ENCODE measurements around the gene USP6NL.

The USP6NL gene

DNA sequence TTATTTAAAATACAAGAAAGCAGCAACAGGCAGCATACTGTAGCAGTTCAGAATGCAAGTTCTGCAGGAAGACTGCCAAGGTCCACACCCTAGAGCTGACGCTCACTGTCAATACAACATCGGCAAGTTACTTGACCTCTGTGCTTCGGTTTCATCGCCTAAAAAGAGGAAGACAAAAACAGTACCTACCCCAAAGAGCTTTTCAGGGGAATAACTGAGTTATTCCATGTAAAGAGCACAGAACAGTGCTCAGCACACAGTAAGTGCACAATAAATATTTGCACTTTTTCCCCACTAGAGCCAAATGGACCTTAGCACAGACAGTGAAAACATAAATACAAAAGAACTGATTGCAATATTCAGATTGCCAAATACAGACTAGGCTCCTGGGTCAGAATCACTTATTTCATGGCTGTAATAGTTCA lies 88.6 kb downstream of the USP6NL start:
- H3K79me2 ChIP-seq (ENCODE audit: low read length), result no peaks in the 10 kb centered on the region
- no peaks in the 10 kb centered on the region for H3K9me3 ChIP-seq (ENCODE audit: insufficient read depth, low read length)
- peaks cover 4% of the 10 kb centered on the region for H3K36me3 ChIP-seq (replicated peaks; ENCODE audit: low read depth, low read length)
- no peak overlapping the region for H2AFZ ChIP-seq (ENCODE audit: low read depth, low read length)
- H3K4me1 ChIP-seq (ENCODE audit: low read length), result peaks cover 18% of the 10 kb centered on the region
- no peaks in the 10 kb centered on the region for H3K27me3 ChIP-seq (ENCODE audit: low read depth, low read length)
- no peak overlapping the region for H3K9ac ChIP-seq (ENCODE audit: low read length)
- H3K4me2 ChIP-seq (ENCODE audit: low read length), result no peak overlapping the region
- H4K20me1 ChIP-seq (ENCODE audit: insufficient read depth, low read length), result no peaks in the 10 kb centered on the region
- no peak for TF ChIP-seq EZH2phosphoT487 (IDR thresholded peaks at IDR 0.05; ENCODE audit: low read depth)
- TF ChIP-seq, protein P1, sequence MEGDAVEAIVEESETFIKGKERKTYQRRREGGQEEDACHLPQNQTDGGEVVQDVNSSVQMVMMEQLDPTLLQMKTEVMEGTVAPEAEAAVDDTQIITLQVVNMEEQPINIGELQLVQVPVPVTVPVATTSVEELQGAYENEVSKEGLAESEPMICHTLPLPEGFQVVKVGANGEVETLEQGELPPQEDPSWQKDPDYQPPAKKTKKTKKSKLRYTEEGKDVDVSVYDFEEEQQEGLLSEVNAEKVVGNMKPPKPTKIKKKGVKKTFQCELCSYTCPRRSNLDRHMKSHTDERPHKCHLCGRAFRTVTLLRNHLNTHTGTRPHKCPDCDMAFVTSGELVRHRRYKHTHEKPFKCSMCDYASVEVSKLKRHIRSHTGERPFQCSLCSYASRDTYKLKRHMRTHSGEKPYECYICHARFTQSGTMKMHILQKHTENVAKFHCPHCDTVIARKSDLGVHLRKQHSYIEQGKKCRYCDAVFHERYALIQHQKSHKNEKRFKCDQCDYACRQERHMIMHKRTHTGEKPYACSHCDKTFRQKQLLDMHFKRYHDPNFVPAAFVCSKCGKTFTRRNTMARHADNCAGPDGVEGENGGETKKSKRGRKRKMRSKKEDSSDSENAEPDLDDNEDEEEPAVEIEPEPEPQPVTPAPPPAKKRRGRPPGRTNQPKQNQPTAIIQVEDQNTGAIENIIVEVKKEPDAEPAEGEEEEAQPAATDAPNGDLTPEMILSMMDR (IDR thresholded peaks at IDR 0.05; ENCODE audit: low read depth, low read length), result no peak
- H3K27ac ChIP-seq (ENCODE audit: low read length), result no peak overlapping the region
- H3K4me3 ChIP-seq (ENCODE audit: low read length), result no peak overlapping the region

DNA sequence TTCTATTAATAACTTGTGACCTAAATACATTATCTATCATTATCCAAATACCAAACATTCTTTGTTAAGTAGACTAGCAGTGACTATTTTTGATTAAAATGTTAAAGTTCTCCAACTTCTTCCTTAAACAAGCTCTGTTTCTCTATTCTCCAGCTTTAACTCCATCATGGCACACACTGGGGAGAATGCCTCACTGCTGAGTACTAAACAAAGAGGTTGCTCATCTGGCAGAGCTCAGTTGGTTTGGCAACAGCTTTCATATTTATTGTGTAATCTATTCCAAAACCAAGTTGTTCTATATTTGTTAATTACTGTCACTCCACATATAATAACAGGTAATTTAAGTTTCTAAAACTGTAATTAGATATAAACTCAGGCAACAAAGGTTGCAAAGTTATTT lies 89.6 kb downstream of the USP6NL start:
- no peaks in the 10 kb centered on the region for H3K9me3 ChIP-seq (ENCODE audit: insufficient read depth, low read length)
- H3K27me3 ChIP-seq (ENCODE audit: low read depth, low read length), result no peaks in the 10 kb centered on the region
- H3K79me2 ChIP-seq (ENCODE audit: low read length), result no peaks in the 10 kb centered on the region
- TF ChIP-seq, protein P1 (IDR thresholded peaks at IDR 0.05; ENCODE audit: low read depth, low read length), result no peak
- no peak for TF ChIP-seq EZH2phosphoT487 (IDR thresholded peaks at IDR 0.05; ENCODE audit: low read depth)
- peaks cover 22% of the 10 kb centered on the region for H3K4me1 ChIP-seq (ENCODE audit: low read length)
- peaks cover 1% of the 10 kb centered on the region for H3K36me3 ChIP-seq (replicated peaks; ENCODE audit: low read depth, low read length)
- H3K9ac ChIP-seq (ENCODE audit: low read length), result no peak overlapping the region
- H3K27ac ChIP-seq (ENCODE audit: low read length), result no peak overlapping the region
- H3K4me2 ChIP-seq (ENCODE audit: low read length), result no peak overlapping the region
- H3K4me3 ChIP-seq (ENCODE audit: low read length), result no peak overlapping the region
- no peak overlapping the region for H2AFZ ChIP-seq (ENCODE audit: low read depth, low read length)
- H4K20me1 ChIP-seq (ENCODE audit: insufficient read depth, low read length), result no peaks in the 10 kb centered on the region

DNA sequence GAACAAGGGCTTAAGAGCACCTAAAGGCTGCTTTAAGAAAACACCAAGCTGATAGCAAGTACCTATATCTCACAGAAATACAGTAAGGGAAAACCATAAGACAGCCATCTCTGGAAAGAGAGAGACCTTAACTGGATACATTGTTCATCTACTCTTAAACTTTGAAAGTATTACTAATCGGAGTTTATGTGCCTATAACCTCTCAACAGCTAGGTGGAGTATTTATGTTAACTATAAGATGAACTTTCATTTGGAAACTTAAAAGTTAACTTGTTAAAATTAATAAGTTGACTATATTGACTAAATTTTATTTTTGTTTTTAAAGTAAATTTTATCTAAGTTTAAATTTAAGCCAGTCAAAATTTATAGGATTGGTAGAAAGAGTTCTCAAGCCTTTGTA lies 90.6 kb downstream of the USP6NL start:
- no peaks in the 10 kb centered on the region for H3K27me3 ChIP-seq (ENCODE audit: low read depth, low read length)
- H4K20me1 ChIP-seq (ENCODE audit: insufficient read depth, low read length), result no peaks in the 10 kb centered on the region
- no peaks in the 10 kb centered on the region for H3K36me3 ChIP-seq (replicated peaks; ENCODE audit: low read depth, low read length)
- H2AFZ ChIP-seq (ENCODE audit: low read depth, low read length), result no peak overlapping the region
- no peak overlapping the region for H3K4me2 ChIP-seq (ENCODE audit: low read length)
- no peak overlapping the region for H3K4me3 ChIP-seq (ENCODE audit: low read length)
- TF ChIP-seq EZH2phosphoT487 (IDR thresholded peaks at IDR 0.05; ENCODE audit: low read depth), result no peak
- TF ChIP-seq, protein P1 (IDR thresholded peaks at IDR 0.05; ENCODE audit: low read depth, low read length), result peak; percentile 34
- no peak overlapping the region for H3K27ac ChIP-seq (ENCODE audit: low read length)
- H3K9ac ChIP-seq (ENCODE audit: low read length), result no peak overlapping the region
- H3K79me2 ChIP-seq (ENCODE audit: low read length), result no peaks in the 10 kb centered on the region
- H3K9me3 ChIP-seq (ENCODE audit: insufficient read depth, low read length), result no peaks in the 10 kb centered on the region
- H3K4me1 ChIP-seq (ENCODE audit: low read length), result peaks cover 30% of the 10 kb centered on the region

DNA sequence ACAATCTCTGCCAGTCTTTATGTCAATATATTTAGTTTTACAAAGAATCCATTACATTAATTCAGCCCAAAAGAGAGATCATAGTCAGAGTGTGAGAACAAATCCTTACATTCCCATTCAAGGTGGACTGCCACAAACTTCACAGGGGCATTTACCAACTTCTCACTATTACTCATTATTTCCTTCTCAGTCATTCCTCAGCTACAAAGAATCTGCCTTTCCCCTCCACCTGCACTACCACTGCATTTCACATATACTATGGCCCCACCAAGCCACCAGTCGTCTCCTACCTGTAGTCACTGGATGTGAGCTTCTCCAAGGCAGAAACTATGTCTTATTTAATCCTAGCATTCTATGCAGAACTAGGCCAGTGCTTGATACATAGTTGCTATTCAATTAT lies 94.3 kb downstream of the USP6NL start:
- peak overlapping the region; percentile 77 for H3K4me2 ChIP-seq (ENCODE audit: low read length)
- peaks cover 33% of the 10 kb centered on the region for H3K4me1 ChIP-seq (ENCODE audit: low read length)
- no peaks in the 10 kb centered on the region for H3K79me2 ChIP-seq (ENCODE audit: low read length)
- no peaks in the 10 kb centered on the region for H3K9me3 ChIP-seq (ENCODE audit: insufficient read depth, low read length)
- H3K9ac ChIP-seq (ENCODE audit: low read length), result peak overlapping the region; percentile 45; the same call in 1 of the 2 replicates
- no peak overlapping the region for H2AFZ ChIP-seq (ENCODE audit: low read depth, low read length)
- peak overlapping the region; percentile 80 for H3K27ac ChIP-seq (ENCODE audit: low read length)
- H3K27me3 ChIP-seq (ENCODE audit: low read depth, low read length), result no peaks in the 10 kb centered on the region; the same call in 1 of the 2 replicates
- peak overlapping the region; percentile 49 for H3K4me3 ChIP-seq (ENCODE audit: low read length)
- no peak for TF ChIP-seq EZH2phosphoT487 (IDR thresholded peaks at IDR 0.05; ENCODE audit: low read depth)
- TF ChIP-seq, protein P1 (IDR thresholded peaks at IDR 0.05; ENCODE audit: low read depth, low read length), result no peak
- no peaks in the 10 kb centered on the region for H3K36me3 ChIP-seq (replicated peaks; ENCODE audit: low read depth, low read length)
- no peaks in the 10 kb centered on the region for H4K20me1 ChIP-seq (ENCODE audit: insufficient read depth, low read length)
